ENCODE measurements around the gene TPRN.
A peak's percentile ranks its signal among the peaks of the same experiment; 100 is the strongest.

TPRN gene

DNA sequence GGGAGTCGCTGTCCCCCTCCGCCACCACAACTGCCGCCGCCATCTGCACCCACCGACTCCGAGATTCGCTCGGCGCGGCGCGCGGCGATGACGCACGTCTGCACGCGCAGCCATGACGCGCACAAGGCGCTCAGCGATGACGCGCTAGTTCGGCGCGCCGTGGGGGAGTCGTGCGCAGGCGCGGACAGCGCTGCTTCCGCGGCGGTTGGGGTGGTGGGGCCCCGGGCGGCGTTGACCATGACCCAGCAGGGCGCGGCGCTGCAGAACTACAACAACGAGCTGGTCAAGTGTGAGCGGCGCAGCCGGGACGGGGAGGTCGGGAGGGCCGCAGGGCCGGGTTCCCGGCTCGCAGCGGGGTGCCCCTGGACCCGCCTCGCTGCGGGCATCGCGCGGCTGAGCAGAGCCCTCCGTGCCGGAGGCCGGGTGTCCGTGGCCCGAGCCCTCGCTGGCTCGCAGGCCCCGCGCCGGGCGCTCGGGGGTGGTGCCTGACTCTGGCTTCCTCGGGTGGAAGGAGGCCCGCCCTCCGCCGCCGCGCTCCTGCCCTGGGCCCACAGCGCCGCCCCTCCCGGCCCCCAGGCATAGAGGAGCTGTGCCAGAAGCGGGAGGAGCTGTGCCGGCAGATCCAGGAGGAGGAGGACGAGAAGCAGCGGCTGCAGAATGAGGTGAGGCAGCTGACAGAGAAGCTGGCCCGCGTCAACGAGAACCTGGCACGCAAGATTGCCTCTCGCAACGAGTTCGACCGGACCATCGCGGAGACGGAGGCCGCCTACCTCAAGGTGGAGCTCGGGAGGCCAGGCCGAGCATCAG, 11.8 kb downstream of the TPRN start, which contains the start of the genes ANAPC2 and SSNA1:
TSS of gene ANAPC2 (minus strand) at position 71 of the 807 bp plus-strand sequence. CDS start at position 43, 28 bp downstream.
TSS of gene SSNA1 (plus strand) at position 187 of the 807 bp plus-strand sequence. CDS start at position 238, 51 bp downstream.
- Histone ChIP-seq H3K79me1 (replicated peaks; ENCODE audit: low read length, poor library complexity, severe bottlenecking) (peaks cover 65% of the 10 kb centered on the region), H3K4me1 (ENCODE audit: control insufficient read depth, insufficient read depth, low read depth, low read length) (peaks cover 49% of the 10 kb centered on the region), H3K36me3 (ENCODE audit: control insufficient read depth in 1 of 2, insufficient read depth in 2 of 2, low read depth in 1 of 2, low read length in 2 of 2) (peaks cover 64 to 72% of the 10 kb centered on the region in 2 experiments), H2BK15ac (ENCODE audit: low read depth, poor library complexity, severe bottlenecking) (peak within 1 kb of the TSS; percentile 96), H3K4me2 (ENCODE audit: low read length, poor library complexity, severe bottlenecking) (peak within 1 kb of the TSS; percentile 90), H3K18ac (ENCODE audit: low read depth in 1 of 2, low read length in 2 of 2) (peak within 1 kb of the TSS; percentile 90 to 91), H4K8ac (ENCODE audit: low read length) (peak within 1 kb of the TSS; percentile 99), H3K23ac (ENCODE audit: low read length in 2 of 2) (no peak within 1 kb of the TSS), H2BK120ac (ENCODE audit: low read depth, low read length) (peak within 1 kb of the TSS; percentile 78), H3K27me3 (ENCODE audit: control insufficient read depth in 1 of 2, insufficient read depth in 1 of 2, low read length in 2 of 2) (no peaks in the 10 kb centered on the region), H2BK5ac (ENCODE audit: low read depth, low read length, poor library complexity, severe bottlenecking) (peak within 1 kb of the TSS; percentile 88), H2AK5ac (ENCODE audit: low read length, severe bottlenecking) (no peak within 1 kb of the TSS), H3K4ac (ENCODE audit: low read depth in 1 of 2, low read length in 2 of 2) (peak within 1 kb of the TSS; percentile 46 to 73), H2AFZ (ENCODE audit: low read depth, low read length) (peak within 1 kb of the TSS; percentile 76), H2BK12ac (ENCODE audit: low read length in 2 of 2) (no peak within 1 kb of the TSS), H4K91ac (ENCODE audit: low read length) (peak within 1 kb of the TSS; percentile 90), H3K9ac (ENCODE audit: low read length) (peak within 1 kb of the TSS; percentile 96), H3K9me3 (ENCODE audit: control insufficient read depth, low read length) (no peaks in the 10 kb centered on the region), H3K14ac (ENCODE audit: low read length in 2 of 2) (peak within 1 kb of the TSS in 1 of 2 experiments; percentile 70), H3K4me3 (ENCODE audit: insufficient read depth in 1 of 2, low read depth in 1 of 2, low read length in 2 of 2) (peak within 1 kb of the TSS; percentile 91 to 100), H3K27ac (ENCODE audit: low read length, poor library complexity, severe bottlenecking) (peak within 1 kb of the TSS; percentile 70)
- DNase-seq: peak; percentile 93
- WGBS: under 1% methylated on average over 64 of the region's 98 CpGs

DNA sequence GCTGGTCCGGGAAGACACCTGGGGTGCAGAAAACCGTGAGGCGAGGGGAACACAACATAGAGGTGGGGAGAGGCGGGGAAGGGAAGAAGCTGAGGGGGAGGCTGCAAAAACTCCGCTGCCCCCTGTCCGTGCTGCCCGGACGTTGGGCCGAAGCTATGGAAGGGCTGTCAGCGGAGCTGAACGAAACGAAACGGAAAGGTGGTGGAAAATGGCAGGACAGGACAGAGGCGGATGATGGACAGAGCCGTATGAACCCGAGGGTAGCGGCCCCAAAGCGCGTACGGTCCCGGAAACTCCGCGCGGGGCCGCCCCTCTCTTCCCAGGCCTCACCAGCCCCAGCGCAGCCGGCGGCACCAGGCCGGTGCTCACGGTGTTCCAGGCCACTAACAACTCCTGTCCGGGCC, 12.5 kb downstream of the TPRN start:
- Histone ChIP-seq H2AFZ (ENCODE audit: low read depth, low read length) (peak overlapping the region; percentile 76), H2BK12ac (ENCODE audit: low read length in 2 of 2) (no peak overlapping the region), H2BK5ac (ENCODE audit: low read depth, low read length, poor library complexity, severe bottlenecking) (no peak overlapping the region), H3K4me1 (ENCODE audit: control insufficient read depth, insufficient read depth, low read depth, low read length) (peaks cover 43% of the 10 kb centered on the region), H3K14ac (ENCODE audit: low read length in 2 of 2) (peak overlapping the region in 1 of 2 experiments; percentile 70), H3K4me2 (ENCODE audit: low read length, poor library complexity, severe bottlenecking) (peak overlapping the region; percentile 90), H3K18ac (ENCODE audit: low read depth in 1 of 2, low read length in 2 of 2) (peak overlapping the region; percentile 83 to 87), H3K36me3 (ENCODE audit: control insufficient read depth in 1 of 2, insufficient read depth in 2 of 2, low read depth in 1 of 2, low read length in 2 of 2) (peaks cover 70 to 75% of the 10 kb centered on the region in 2 experiments), H2BK120ac (ENCODE audit: low read depth, low read length) (no peak overlapping the region), H4K91ac (ENCODE audit: low read length) (peak overlapping the region; percentile 71), H3K27me3 (ENCODE audit: control insufficient read depth in 1 of 2, insufficient read depth in 1 of 2, low read length in 2 of 2) (no peaks in the 10 kb centered on the region), H2AK5ac (ENCODE audit: low read length, severe bottlenecking) (no peak overlapping the region), H3K4me3 (ENCODE audit: insufficient read depth in 1 of 2, low read depth in 1 of 2, low read length in 2 of 2) (peak overlapping the region; percentile 91 to 100), H3K79me1 (replicated peaks; ENCODE audit: low read length, poor library complexity, severe bottlenecking) (peaks cover 62% of the 10 kb centered on the region), H3K9ac (ENCODE audit: low read length) (peak overlapping the region; percentile 96), H4K8ac (ENCODE audit: low read length) (peak overlapping the region; percentile 99), H3K27ac (ENCODE audit: low read length, poor library complexity, severe bottlenecking) (no peak overlapping the region), H3K9me3 (ENCODE audit: control insufficient read depth, low read length) (no peaks in the 10 kb centered on the region), H3K23ac (ENCODE audit: low read length in 2 of 2) (no peak overlapping the region), H2BK15ac (ENCODE audit: low read depth, poor library complexity, severe bottlenecking) (peak overlapping the region; percentile 75), H3K4ac (ENCODE audit: low read depth in 1 of 2, low read length in 2 of 2) (peak overlapping the region; percentile 46 to 73)
- WGBS: under 1% methylated on average over 28 of the region's 31 CpGs
- no peak for DNase-seq

DNA sequence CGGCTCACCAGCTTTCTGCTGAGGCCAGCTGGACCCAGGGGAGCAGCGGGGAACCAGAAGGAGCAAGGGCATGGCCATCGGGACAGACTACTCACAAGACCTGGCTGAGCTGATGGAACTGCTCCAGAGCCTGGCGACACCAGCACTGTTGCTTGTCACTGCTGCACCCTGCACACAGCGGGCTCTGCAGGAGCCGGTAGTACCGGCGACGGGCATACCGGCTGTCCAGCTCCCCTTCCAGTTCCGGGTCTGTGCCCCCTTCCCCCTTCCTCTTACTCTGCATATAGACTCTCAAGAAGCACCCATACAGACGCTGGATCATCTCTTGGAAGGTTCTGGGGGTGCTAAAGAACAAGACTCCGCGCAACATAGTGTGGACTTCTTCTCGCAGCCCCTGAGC, 13.2 kb downstream of the TPRN start:
- no peak overlapping the region for H3K23ac ChIP-seq (ENCODE audit: low read length in 2 of 2)
- H3K27ac ChIP-seq (ENCODE audit: low read length, poor library complexity, severe bottlenecking): no peak overlapping the region
- H2AFZ ChIP-seq (ENCODE audit: low read depth, low read length): no peak overlapping the region
- no peak overlapping the region for H2AK5ac ChIP-seq (ENCODE audit: low read length, severe bottlenecking)
- H3K18ac ChIP-seq (ENCODE audit: low read depth in 1 of 2, low read length in 2 of 2): no peak overlapping the region
- no peak overlapping the region for H4K8ac ChIP-seq (ENCODE audit: low read length)
- no peak overlapping the region for H2BK120ac ChIP-seq (ENCODE audit: low read depth, low read length)
- H3K9me3 ChIP-seq (ENCODE audit: control insufficient read depth, low read length): no peaks in the 10 kb centered on the region
- H3K14ac ChIP-seq (ENCODE audit: low read length in 2 of 2): no peak overlapping the region
- peak overlapping the region; percentile 96 for H3K9ac ChIP-seq (ENCODE audit: low read length)
- H2BK5ac ChIP-seq (ENCODE audit: low read depth, low read length, poor library complexity, severe bottlenecking): no peak overlapping the region
- no peak overlapping the region for H2BK15ac ChIP-seq (ENCODE audit: low read depth, poor library complexity, severe bottlenecking)
- H3K4me3 ChIP-seq (ENCODE audit: insufficient read depth in 1 of 2, low read depth in 1 of 2, low read length in 2 of 2): peak overlapping the region; percentile 91 to 100
- peaks cover 76 to 78% of the 10 kb centered on the region in 2 experiments for H3K36me3 ChIP-seq (ENCODE audit: control insufficient read depth in 1 of 2, insufficient read depth in 2 of 2, low read depth in 1 of 2, low read length in 2 of 2)
- H3K27me3 ChIP-seq (ENCODE audit: control insufficient read depth in 1 of 2, insufficient read depth in 1 of 2, low read length in 2 of 2): no peaks in the 10 kb centered on the region
- H4K91ac ChIP-seq (ENCODE audit: low read length): no peak overlapping the region
- DNase-seq: no peak
- H3K4ac ChIP-seq (ENCODE audit: low read depth in 1 of 2, low read length in 2 of 2): no peak overlapping the region
- H2BK12ac ChIP-seq (ENCODE audit: low read length in 2 of 2): no peak overlapping the region
- H3K4me2 ChIP-seq (ENCODE audit: low read length, poor library complexity, severe bottlenecking): peak overlapping the region; percentile 90
- H3K4me1 ChIP-seq (ENCODE audit: control insufficient read depth, insufficient read depth, low read depth, low read length): peaks cover 40% of the 10 kb centered on the region
- WGBS: 89% methylated on average over 15 of the region's 15 CpGs
- peaks cover 57% of the 10 kb centered on the region for H3K79me1 ChIP-seq (replicated peaks; ENCODE audit: low read length, poor library complexity, severe bottlenecking)

DNA sequence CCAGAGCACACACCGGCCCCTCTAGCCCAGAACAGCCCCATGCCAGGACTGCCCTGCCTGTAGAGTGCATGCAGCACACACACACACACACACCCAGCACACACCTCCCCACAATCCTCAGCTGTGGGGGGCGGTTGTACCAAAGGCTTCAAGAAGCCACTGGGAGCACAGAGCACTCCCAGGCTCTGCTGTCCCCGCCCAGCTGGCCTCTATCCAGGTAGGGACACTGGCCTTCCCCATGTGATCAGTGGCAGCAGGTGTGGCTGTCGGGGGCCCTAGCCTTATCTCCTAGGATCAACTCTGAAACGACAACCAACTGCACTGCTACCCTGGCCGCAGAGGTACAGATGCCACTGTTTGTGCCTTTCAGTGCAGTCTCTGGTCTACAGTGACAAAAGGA, 14.2 kb downstream of the TPRN start:
- H2AK5ac ChIP-seq (ENCODE audit: low read length, severe bottlenecking): no peak overlapping the region

More for the DNA sequence above, 14.2 kb downstream of the TPRN start:
- Histone ChIP-seq H3K14ac (ENCODE audit: low read length in 2 of 2) (no peak overlapping the region), H3K4me1 (ENCODE audit: control insufficient read depth, insufficient read depth, low read depth, low read length) (peaks cover 38% of the 10 kb centered on the region), H3K79me1 (replicated peaks; ENCODE audit: low read length, poor library complexity, severe bottlenecking) (peaks cover 50% of the 10 kb centered on the region), H3K9me3 (ENCODE audit: control insufficient read depth, low read length) (no peaks in the 10 kb centered on the region), H2BK120ac (ENCODE audit: low read depth, low read length) (no peak overlapping the region), H3K36me3 (ENCODE audit: control insufficient read depth in 1 of 2, insufficient read depth in 2 of 2, low read depth in 1 of 2, low read length in 2 of 2) (peaks cover 74 to 76% of the 10 kb centered on the region in 2 experiments), H2BK5ac (ENCODE audit: low read depth, low read length, poor library complexity, severe bottlenecking) (no peak overlapping the region), H4K91ac (ENCODE audit: low read length) (no peak overlapping the region), H3K27me3 (ENCODE audit: control insufficient read depth in 1 of 2, insufficient read depth in 1 of 2, low read length in 2 of 2) (no peaks in the 10 kb centered on the region), H3K4me2 (ENCODE audit: low read length, poor library complexity, severe bottlenecking) (no peak overlapping the region), H3K18ac (ENCODE audit: low read depth in 1 of 2, low read length in 2 of 2) (no peak overlapping the region), H3K9ac (ENCODE audit: low read length) (no peak overlapping the region), H2AFZ (ENCODE audit: low read depth, low read length) (no peak overlapping the region), H4K8ac (ENCODE audit: low read length) (no peak overlapping the region), H2BK15ac (ENCODE audit: low read depth, poor library complexity, severe bottlenecking) (no peak overlapping the region), H3K27ac (ENCODE audit: low read length, poor library complexity, severe bottlenecking) (no peak overlapping the region), H3K4ac (ENCODE audit: low read depth in 1 of 2, low read length in 2 of 2) (no peak overlapping the region), H3K23ac (ENCODE audit: low read length in 2 of 2) (no peak overlapping the region), H2BK12ac (ENCODE audit: low read length in 2 of 2) (no peak overlapping the region), H3K4me3 (ENCODE audit: insufficient read depth in 1 of 2, low read depth in 1 of 2, low read length in 2 of 2) (peak overlapping the region in 1 of 2 experiments; percentile 100)
- DNase-seq: no peak
- WGBS: 91% methylated on average over 6 of the region's 6 CpGs
